Measurements from ENCODE around the gene SLC13A4.

Gene SLC13A4

DNA sequence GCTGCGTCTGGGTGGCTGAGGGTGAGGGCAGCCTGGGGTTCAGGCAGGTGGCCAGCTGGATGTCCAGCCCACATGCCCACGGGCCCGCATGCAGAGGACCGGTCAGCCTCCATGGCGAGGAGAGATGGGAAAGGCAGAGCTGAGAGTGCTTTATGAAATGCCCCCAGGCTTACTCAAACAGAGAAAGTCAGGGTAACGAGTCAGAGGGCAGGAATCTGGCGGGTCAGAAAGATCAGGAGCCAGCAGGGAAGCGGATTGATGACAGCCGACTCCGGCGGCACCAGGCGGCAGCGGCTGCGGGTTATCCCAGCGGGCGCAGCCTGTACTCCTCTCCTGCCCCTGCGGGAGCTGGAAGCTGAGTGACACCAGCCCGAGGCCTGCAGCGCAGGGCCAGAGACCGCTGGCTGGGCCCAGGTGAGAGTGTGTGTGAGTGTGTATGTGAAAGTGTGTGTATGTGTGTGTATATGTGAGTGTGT is 13.4 kb downstream of the SLC13A4 start:
- H4K20me1 ChIP-seq (ENCODE audit: insufficient read depth, low read length): no peaks in the 10 kb centered on the region
- peaks cover 8% of the 10 kb centered on the region for H3K4me1 ChIP-seq (ENCODE audit: low read length)
- H3K9me3 ChIP-seq (ENCODE audit: insufficient read depth, low read length): no peaks in the 10 kb centered on the region
- H3K27me3 ChIP-seq (ENCODE audit: low read depth, low read length): no peaks in the 10 kb centered on the region; the same call in 1 of the 2 replicates
- H3K9ac ChIP-seq (ENCODE audit: low read length): no peak overlapping the region
- H3K4me2 ChIP-seq (ENCODE audit: low read length): no peak overlapping the region
- no peak overlapping the region for H3K4me3 ChIP-seq (ENCODE audit: low read length)
- H2AFZ ChIP-seq (ENCODE audit: low read depth, low read length): no peak overlapping the region
- no peak overlapping the region for H3K27ac ChIP-seq (ENCODE audit: low read length)
- no peaks in the 10 kb centered on the region for H3K79me2 ChIP-seq (ENCODE audit: low read length)
- no peak for TF ChIP-seq EZH2phosphoT487 (IDR thresholded peaks at IDR 0.05; ENCODE audit: low read depth)
- TF ChIP-seq, protein P1, sequence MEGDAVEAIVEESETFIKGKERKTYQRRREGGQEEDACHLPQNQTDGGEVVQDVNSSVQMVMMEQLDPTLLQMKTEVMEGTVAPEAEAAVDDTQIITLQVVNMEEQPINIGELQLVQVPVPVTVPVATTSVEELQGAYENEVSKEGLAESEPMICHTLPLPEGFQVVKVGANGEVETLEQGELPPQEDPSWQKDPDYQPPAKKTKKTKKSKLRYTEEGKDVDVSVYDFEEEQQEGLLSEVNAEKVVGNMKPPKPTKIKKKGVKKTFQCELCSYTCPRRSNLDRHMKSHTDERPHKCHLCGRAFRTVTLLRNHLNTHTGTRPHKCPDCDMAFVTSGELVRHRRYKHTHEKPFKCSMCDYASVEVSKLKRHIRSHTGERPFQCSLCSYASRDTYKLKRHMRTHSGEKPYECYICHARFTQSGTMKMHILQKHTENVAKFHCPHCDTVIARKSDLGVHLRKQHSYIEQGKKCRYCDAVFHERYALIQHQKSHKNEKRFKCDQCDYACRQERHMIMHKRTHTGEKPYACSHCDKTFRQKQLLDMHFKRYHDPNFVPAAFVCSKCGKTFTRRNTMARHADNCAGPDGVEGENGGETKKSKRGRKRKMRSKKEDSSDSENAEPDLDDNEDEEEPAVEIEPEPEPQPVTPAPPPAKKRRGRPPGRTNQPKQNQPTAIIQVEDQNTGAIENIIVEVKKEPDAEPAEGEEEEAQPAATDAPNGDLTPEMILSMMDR (IDR thresholded peaks at IDR 0.05; ENCODE audit: low read depth, low read length): no peak
- H3K36me3 ChIP-seq (replicated peaks; ENCODE audit: low read depth, low read length): no peaks in the 10 kb centered on the region

DNA sequence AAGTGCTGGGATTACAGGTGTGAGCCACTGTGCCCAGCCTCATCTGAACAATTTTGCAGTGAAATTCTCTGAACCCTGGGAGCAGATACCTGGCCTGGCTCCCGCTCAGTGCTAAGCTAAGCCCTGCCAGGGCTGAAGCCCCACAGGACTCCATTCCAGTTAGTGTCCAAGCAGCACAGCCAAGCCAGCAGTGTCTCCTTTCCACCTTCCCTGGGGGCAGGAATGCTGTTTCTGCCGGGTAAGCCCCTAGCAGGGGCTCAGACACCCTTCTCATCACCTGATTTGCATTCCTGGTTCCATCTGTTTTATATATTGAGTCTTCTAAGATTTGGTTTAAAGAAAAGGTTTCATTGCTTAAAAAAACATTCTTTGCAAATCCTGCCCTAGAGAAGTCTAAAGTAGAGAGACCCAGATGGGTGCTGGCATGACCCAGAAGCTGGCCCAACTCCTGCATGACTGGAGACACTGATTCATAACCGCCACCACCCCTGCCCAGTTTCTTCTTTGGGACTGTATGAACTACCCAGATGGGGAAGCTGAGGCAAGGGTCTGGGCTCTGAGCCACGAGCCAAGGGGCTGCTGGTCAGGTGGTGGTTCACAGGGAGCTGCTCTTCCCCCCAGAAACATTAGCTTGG is 14.0 kb downstream of the SLC13A4 start:
- Histone ChIP-seq H3K4me2 (ENCODE audit: low read length) (no peak overlapping the region), H3K9me3 (ENCODE audit: insufficient read depth, low read length) (no peaks in the 10 kb centered on the region), H3K79me2 (ENCODE audit: low read length) (no peaks in the 10 kb centered on the region), H3K4me3 (ENCODE audit: low read length) (no peak overlapping the region), H3K4me1 (ENCODE audit: low read length) (peaks cover 8% of the 10 kb centered on the region), H2AFZ (ENCODE audit: low read depth, low read length) (no peak overlapping the region), H3K27me3 (ENCODE audit: low read depth, low read length) (no peaks in the 10 kb centered on the region; the same call in 1 of the 2 replicates), H4K20me1 (ENCODE audit: insufficient read depth, low read length) (no peaks in the 10 kb centered on the region), H3K9ac (ENCODE audit: low read length) (no peak overlapping the region), H3K27ac (ENCODE audit: low read length) (no peak overlapping the region), H3K36me3 (replicated peaks; ENCODE audit: low read depth, low read length) (no peaks in the 10 kb centered on the region)
- TF ChIP-seq EZH2phosphoT487 (IDR thresholded peaks at IDR 0.05; ENCODE audit: low read depth): no peak
- TF ChIP-seq, protein P1 (IDR thresholded peaks at IDR 0.05; ENCODE audit: low read depth, low read length): no peak

DNA sequence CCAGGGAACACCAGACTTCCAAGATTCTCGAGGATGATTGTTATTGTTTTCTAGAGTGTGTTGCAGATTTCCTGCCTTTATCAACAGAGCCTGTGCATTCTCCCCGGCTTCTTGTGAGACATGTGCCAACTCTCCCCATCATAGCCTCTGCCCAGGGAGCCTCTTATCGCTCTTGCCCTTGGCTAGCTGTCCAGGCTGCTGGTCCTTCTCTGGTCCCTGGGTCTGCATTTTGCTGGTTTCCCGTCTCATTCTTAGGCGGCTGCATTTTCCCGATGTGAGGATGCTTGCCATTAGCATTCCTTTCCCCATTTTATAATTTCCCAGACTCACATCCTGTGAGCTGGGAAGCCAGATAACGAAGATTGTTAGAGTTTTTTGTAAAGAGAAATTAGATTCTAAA is 15.2 kb downstream of the SLC13A4 start:
- H2AFZ ChIP-seq (ENCODE audit: low read depth, low read length): no peak overlapping the region
- no peaks in the 10 kb centered on the region for H4K20me1 ChIP-seq (ENCODE audit: insufficient read depth, low read length)
- H3K79me2 ChIP-seq (ENCODE audit: low read length): no peaks in the 10 kb centered on the region
- TF ChIP-seq EZH2phosphoT487 (IDR thresholded peaks at IDR 0.05; ENCODE audit: low read depth): no peak
- TF ChIP-seq, protein P1 (IDR thresholded peaks at IDR 0.05; ENCODE audit: low read depth, low read length): no peak
- H3K27me3 ChIP-seq (ENCODE audit: low read depth, low read length): no peaks in the 10 kb centered on the region
- no peak overlapping the region for H3K4me2 ChIP-seq (ENCODE audit: low read length)
- H3K9ac ChIP-seq (ENCODE audit: low read length): no peak overlapping the region
- H3K4me3 ChIP-seq (ENCODE audit: low read length): no peak overlapping the region
- H3K36me3 ChIP-seq (replicated peaks; ENCODE audit: low read depth, low read length): no peaks in the 10 kb centered on the region
- no peak overlapping the region for H3K27ac ChIP-seq (ENCODE audit: low read length)
- H3K4me1 ChIP-seq (ENCODE audit: low read length): peaks cover 8% of the 10 kb centered on the region
- H3K9me3 ChIP-seq (ENCODE audit: insufficient read depth, low read length): no peaks in the 10 kb centered on the region

DNA sequence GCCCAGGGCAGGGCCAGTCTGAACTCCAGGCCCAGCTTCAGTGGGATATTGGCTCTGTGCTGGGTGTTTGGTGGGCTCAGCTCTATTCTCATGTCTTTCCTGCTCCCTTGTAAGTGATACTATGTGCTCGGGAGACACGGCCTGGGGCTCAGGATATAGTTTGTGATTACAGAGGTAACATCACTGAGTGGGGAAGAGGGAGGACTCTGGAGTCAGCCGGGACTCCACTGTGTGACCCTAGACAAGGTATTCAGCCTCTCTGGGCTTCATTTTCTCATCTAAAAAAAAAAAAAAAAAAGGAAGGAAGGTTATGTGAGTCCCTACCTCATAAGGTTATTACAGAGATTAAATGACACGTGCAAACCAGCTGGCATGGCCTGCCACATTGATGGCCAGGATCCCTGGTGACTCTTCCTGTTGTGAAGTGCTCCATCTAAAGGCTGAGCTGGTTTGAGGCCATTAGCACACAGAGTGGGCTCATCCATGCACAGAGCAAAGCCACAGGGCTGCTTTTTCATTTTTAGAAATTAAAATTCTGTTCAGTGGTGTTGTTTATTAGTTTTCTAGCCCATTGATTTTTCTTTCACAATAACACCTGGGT is 15.7 kb downstream of the SLC13A4 start:
- Histone ChIP-seq H3K27ac (ENCODE audit: low read length) (no peak overlapping the region), H3K4me3 (ENCODE audit: low read length) (no peak overlapping the region), H3K27me3 (ENCODE audit: low read depth, low read length) (no peaks in the 10 kb centered on the region), H3K4me1 (ENCODE audit: low read length) (peaks cover 8% of the 10 kb centered on the region), H3K9ac (ENCODE audit: low read length) (no peak overlapping the region), H2AFZ (ENCODE audit: low read depth, low read length) (no peak overlapping the region), H3K9me3 (ENCODE audit: insufficient read depth, low read length) (no peaks in the 10 kb centered on the region), H4K20me1 (ENCODE audit: insufficient read depth, low read length) (no peaks in the 10 kb centered on the region), H3K79me2 (ENCODE audit: low read length) (no peaks in the 10 kb centered on the region), H3K4me2 (ENCODE audit: low read length) (no peak overlapping the region), H3K36me3 (replicated peaks; ENCODE audit: low read depth, low read length) (no peaks in the 10 kb centered on the region)
- TF ChIP-seq, protein P1 (IDR thresholded peaks at IDR 0.05; ENCODE audit: low read depth, low read length): 0 out of 2 replicates have a peak, but pooled peaks have one; percentile 13
- no peak for TF ChIP-seq EZH2phosphoT487 (IDR thresholded peaks at IDR 0.05; ENCODE audit: low read depth)

All from OCI-LY3 (cell line).